Endothelial cell of umbilical vein (primary cell): Measurements from ENCODE around the gene SLC22A6. TPM values are rescaled to one million over a fixed set of nuclear protein-coding genes. Genes with fewer than 3 reads are reported as not detected.
"Not testable (repeated sequence)": the region's sequence is repeated elsewhere in the genome, so short reads cannot be mapped to it uniquely, and the experiment has no call there.

Experiments
- BruUV-seq: library from RNA; stranded (reverse); fragments of 400-500 nt; replicated peaks from 2 replicates; lab custom pipeline; 2021; lab: Mats Ljungman, UMichigan
- CTCF ChIA-PET: fragments of 300-600, 350-600 bp; sonication (Branson Sonifier 250); formaldehyde crosslinking; loops from one replicate; lab custom pipeline; 2021; ENCODE audit warnings: antibody characterized with exemption, inconsistent platforms; lab: Charles Lee
- POLR2A ChIA-PET: fragments of 300-600, 350-600 bp; sonication (Branson Sonifier 250); formaldehyde crosslinking; loops from one replicate; lab custom pipeline; 2021; ENCODE audit warnings: antibody characterized with exemption, inconsistent platforms; lab: Charles Lee
- DNase-seq: peaks from one replicate; pipeline ENCODE4 v3.0.0-alpha.2; 2011; ENCODE audit warnings: low read depth, low spot score
- FAIRE-seq: peaks from 2 replicates; lab custom pipeline; 2011; peaks lifted over from hg19 to GRCh38; lab: Jason Lieb, UNC
- H2AFZ ChIP-seq: 2 replicates; pipeline ENCODE4 v1.6.0; 2012; ENCODE audit warnings: low read depth, low read length, control low read depth, inconsistent platforms
- H3K27ac ChIP-seq: 2 replicates; pipeline ENCODE4 v1.5.1; 2011; ENCODE audit warnings: low read depth, mild to moderate bottlenecking, control low read depth, low read length, moderate library complexity; ENCODE audit not compliant: insufficient read depth
- H3K27me3 ChIP-seq, 2 experiments: 2 replicates each; pipeline versions ENCODE4 v1.6.0 to v1.6.1; 2011; ENCODE audit warnings: low read length in 2 of 2, mixed read lengths in 1 of 2; ENCODE audit not compliant: control insufficient read depth in 2 of 2, insufficient read depth in 2 of 2
- H3K36me3 ChIP-seq, 2 experiments: 2 replicates in 1 of 2; 3 replicates in 1 of 2; pipeline ENCODE4 v1.5.1; 2011; ENCODE audit warnings: low read length in 2 of 2, mild to moderate bottlenecking in 1 of 2, moderate library complexity in 1 of 2; ENCODE audit not compliant: control insufficient read depth in 2 of 2, insufficient read depth in 2 of 2; ENCODE audit errors: extremely low read depth in 1 of 2
- H3K4me1 ChIP-seq: 3 replicates; pipeline ENCODE4 v1.5.1; 2011; ENCODE audit warnings: mild to moderate bottlenecking, low read length; ENCODE audit not compliant: control insufficient read depth, insufficient read depth; ENCODE audit errors: extremely low read depth
- H3K4me2 ChIP-seq: 2 replicates; pipeline ENCODE4 v1.6.1; 2011; ENCODE audit warnings: low read length, control low read depth, mixed read lengths; ENCODE audit not compliant: insufficient read depth
- H3K4me3 ChIP-seq, 3 experiments: fragments of 200-600 bp in 1 of 3; sonication (generic), shearing (Covaris generic) in 1 of 3; replicated peaks in 1 of 3; 2 replicates each; pipeline ENCODE4 v1.5.1; 2011 to 2016; ENCODE audit warnings: control low read depth in 3 of 3, low read length in 3 of 3, mild to moderate bottlenecking in 2 of 3, inconsistent platforms in 1 of 3, low read depth in 1 of 3, moderate library complexity in 1 of 3; ENCODE audit not compliant: insufficient read depth in 1 of 3
- H3K79me2 ChIP-seq: 2 replicates; pipeline ENCODE4 v1.6.0; 2012; ENCODE audit warnings: low read length, inconsistent platforms; ENCODE audit not compliant: control insufficient read depth, insufficient read depth
- H3K9ac ChIP-seq: replicated peaks from 2 replicates; pipeline ENCODE3; 2011; ENCODE audit warnings: low read length, control low read depth; ENCODE audit not compliant: insufficient read depth; ENCODE audit errors: extremely low read depth
- H3K9me1 ChIP-seq: replicated peaks from 3 replicates; pipeline ENCODE4 v1.6.0; 2011; ENCODE audit warnings: mild to moderate bottlenecking, low read length; ENCODE audit not compliant: control insufficient read depth, insufficient read depth; ENCODE audit errors: extremely low read depth
- H3K9me3 ChIP-seq: replicated peaks from 2 replicates; pipeline ENCODE4 v1.5.1; 2012; ENCODE audit warnings: low read length, inconsistent platforms; ENCODE audit not compliant: control insufficient read depth, insufficient read depth
- H4K20me1 ChIP-seq: replicated peaks from 2 replicates; pipeline ENCODE3; 2011; ENCODE audit warnings: mild to moderate bottlenecking, low read length; ENCODE audit not compliant: control insufficient read depth, insufficient read depth; ENCODE audit errors: extremely low read depth
- EZH2 ChIP-seq: IDR thresholded peaks from 2 replicates; pipeline ENCODE4 v1.6.1; 2012; ENCODE audit warnings: borderline replicate concordance, low read depth, mild to moderate bottlenecking, moderate library complexity, low read length, inconsistent platforms; ENCODE audit not compliant: severe bottlenecking
- FOS ChIP-seq: IDR thresholded peaks from 2 replicates; pipeline ENCODE4 v1.6.1; 2011; ENCODE audit warnings: mild to moderate bottlenecking, low read length, moderate library complexity, borderline replicate concordance; ENCODE audit not compliant: insufficient read depth
- GATA2 ChIP-seq: IDR thresholded peaks from 2 replicates; pipeline ENCODE4 v1.7.0; 2011; ENCODE audit warnings: low read depth, mild to moderate bottlenecking, moderate library complexity, mixed read lengths, low read length; ENCODE audit not compliant: insufficient read length, insufficient read depth
- JUN ChIP-seq: IDR thresholded peaks from 2 replicates; pipeline ENCODE4 v1.6.1; 2011; ENCODE audit warnings: borderline replicate concordance, low read depth; ENCODE audit not compliant: insufficient read length, insufficient read depth
- MYC ChIP-seq: IDR thresholded peaks from one replicate; pipeline ENCODE4 v1.6.1; 2011; ENCODE audit warnings: mild to moderate bottlenecking, low read depth, low read length
- POLR2A ChIP-seq: IDR thresholded peaks from 2 replicates; pipeline ENCODE4 v1.6.1; 2012; ENCODE audit warnings: low read depth, mild to moderate bottlenecking, control low read depth, low read length
- POLR2AphosphoS5 ChIP-seq: IDR thresholded peaks from 2 replicates; pipeline ENCODE4 v1.6.1; 2012; ENCODE audit warnings: low read depth, mild to moderate bottlenecking, control low read depth, low read length, moderate library complexity; ENCODE audit not compliant: insufficient read depth
- dilution Hi-C: fragments of 300-500 bp; cut with MboI; formaldehyde crosslinking; loops from one replicate; pipeline ENCODE4 v1.15.0; 2019; ENCODE audit warnings: low sequenced_read_pairs; ENCODE audit not compliant: extremely low pct_ligation_motif_present
- intact Hi-C: fragments of 100-400 bp; cut with micrococcal nuclease; formaldehyde crosslinking; loops from one replicate; pipeline ENCODE4 v1.10.0; 2022
- polyA plus RNA-seq, 4 experiments: library from polyadenylated mRNA; depleted of rRNA in 3 of 4; stranded (reverse) in 3 of 4; unstranded in 1 of 4; fragments of >200 nt; gene quantifications; 2 replicates each; pipeline versions ENCODE4 v1.2.1 to v1.2.3, GENCODE V29; 2011 to 2012; ENCODE audit warnings: missing spikeins in 1 of 4
- total RNA-seq: library from RNA; stranded (reverse); gene quantifications from 2 replicates; pipeline ENCODE4 v1.2.3, GENCODE V29; 2021
- TF ChIP-seq, protein P1 (sequence below): IDR thresholded peaks from 2 replicates; pipeline ENCODE4 v1.6.1; 2011; ENCODE audit not compliant: insufficient read depth, insufficient read length
- TF ChIP-seq, protein P2 (sequence below), 2 donors: IDR thresholded peaks; 1 replicate in 1 of 2; 2 replicates in 1 of 2; pipeline ENCODE4 v1.5.1; 2011; ENCODE audit warnings: low read length in 2 of 2, mild to moderate bottlenecking in 2 of 2, moderate library complexity in 2 of 2, control low read depth in 1 of 2, inconsistent platforms in 1 of 2, low read depth in 1 of 2; ENCODE audit not compliant: insufficient read depth in 1 of 2; ENCODE audit errors: extremely low read depth in 1 of 2

The SLC22A6 gene
- total and polyA plus RNA-seq, 2 donors (not counting 3 experiments of a cell fraction or from before 2014, with no cell fraction given) = not detected

DNA sequence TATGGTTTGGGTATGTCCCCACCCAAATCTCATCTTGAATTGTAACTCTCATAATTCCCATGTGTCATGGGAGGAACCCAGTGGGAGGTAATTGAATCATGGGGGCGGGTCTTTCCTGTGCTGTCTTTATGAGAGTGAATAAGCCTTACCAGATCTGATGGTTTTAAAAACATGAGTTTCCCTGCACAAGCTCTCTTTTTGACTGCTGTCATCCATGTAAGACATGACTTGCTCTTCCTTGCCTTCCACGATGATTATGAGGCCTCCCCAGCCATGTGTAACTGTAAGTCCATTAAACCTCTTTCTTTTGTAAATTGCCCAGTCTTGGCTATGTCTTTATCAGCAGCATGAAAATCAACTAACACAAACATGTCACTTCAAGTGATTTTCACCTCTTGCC is 47.2 kb downstream of the SLC22A6 start:
- FAIRE-seq, intact Hi-C loops: not testable (repeated sequence)
- CTCF ChIA-PET = interaction anchor here (0.6 to 1.5 kb wide), 3 partner anchors 15 to 124 kb away, joined by 3 to 4 read pairs (median 3); no protein-coding TSS in a partner anchor

DNA sequence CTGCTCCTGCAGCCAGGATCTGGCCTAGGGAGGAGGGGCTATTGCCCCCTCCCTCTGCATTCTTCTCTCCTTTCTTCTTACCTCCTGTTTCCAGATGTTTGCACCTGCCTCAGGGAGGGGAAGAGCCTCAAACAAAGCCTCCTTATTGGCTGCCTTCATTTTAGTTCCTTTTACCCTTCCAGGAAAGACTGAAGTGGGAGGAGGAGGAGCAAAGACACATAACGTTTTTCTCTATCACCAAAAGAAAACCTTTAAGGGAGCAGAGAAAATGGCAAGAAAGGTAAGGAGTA is 50.3 kb downstream of the SLC22A6 start:
- no TSS peak for BruUV-seq
- Histone ChIP-seq H3K36me3 (no peaks in the 10 kb centered on the region), H3K4me2 (no peak overlapping the region), H3K27ac (no peak overlapping the region), H4K20me1 (no peaks in the 10 kb centered on the region), H3K9ac (no peak overlapping the region), H3K9me3 (no peaks in the 10 kb centered on the region), H3K9me1 (no peaks in the 10 kb centered on the region), H3K4me1 (no peaks in the 10 kb centered on the region), H3K4me3 (no peak overlapping the region), H3K27me3 (peaks cover 0 to 2% of the 10 kb centered on the region in 2 experiments), H2AFZ (no peak overlapping the region), H3K79me2 (no peaks in the 10 kb centered on the region)
- no peak for DNase-seq
- no peak for FAIRE-seq
- POLR2A ChIA-PET = no interaction called here
- CTCF ChIA-PET = no interaction called here
- dilution Hi-C loops = no loop called here
- TF ChIP-seq MYC (no peak), EZH2 (no peak), GATA2 (no peak), POLR2AphosphoS5 (no peak), JUN (no peak), FOS (no peak), POLR2A (no peak)
- TF ChIP-seq, protein P1, sequence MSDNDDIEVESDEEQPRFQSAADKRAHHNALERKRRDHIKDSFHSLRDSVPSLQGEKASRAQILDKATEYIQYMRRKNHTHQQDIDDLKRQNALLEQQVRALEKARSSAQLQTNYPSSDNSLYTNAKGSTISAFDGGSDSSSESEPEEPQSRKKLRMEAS = no peak
- TF ChIP-seq, protein P2, sequence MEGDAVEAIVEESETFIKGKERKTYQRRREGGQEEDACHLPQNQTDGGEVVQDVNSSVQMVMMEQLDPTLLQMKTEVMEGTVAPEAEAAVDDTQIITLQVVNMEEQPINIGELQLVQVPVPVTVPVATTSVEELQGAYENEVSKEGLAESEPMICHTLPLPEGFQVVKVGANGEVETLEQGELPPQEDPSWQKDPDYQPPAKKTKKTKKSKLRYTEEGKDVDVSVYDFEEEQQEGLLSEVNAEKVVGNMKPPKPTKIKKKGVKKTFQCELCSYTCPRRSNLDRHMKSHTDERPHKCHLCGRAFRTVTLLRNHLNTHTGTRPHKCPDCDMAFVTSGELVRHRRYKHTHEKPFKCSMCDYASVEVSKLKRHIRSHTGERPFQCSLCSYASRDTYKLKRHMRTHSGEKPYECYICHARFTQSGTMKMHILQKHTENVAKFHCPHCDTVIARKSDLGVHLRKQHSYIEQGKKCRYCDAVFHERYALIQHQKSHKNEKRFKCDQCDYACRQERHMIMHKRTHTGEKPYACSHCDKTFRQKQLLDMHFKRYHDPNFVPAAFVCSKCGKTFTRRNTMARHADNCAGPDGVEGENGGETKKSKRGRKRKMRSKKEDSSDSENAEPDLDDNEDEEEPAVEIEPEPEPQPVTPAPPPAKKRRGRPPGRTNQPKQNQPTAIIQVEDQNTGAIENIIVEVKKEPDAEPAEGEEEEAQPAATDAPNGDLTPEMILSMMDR (IDR thresholded peaks at IDR 0.05; ENCODE audit: extremely low read depth in 1 of 2, insufficient read depth in 1 of 2, low read depth in 1 of 2, low read length in 2 of 2) = no peak
- intact Hi-C loops = no loop called here

More for the DNA sequence above, 47.2 kb downstream of the SLC22A6 start:
- H3K79me2 ChIP-seq, H3K9me3 ChIP-seq, DNase-seq, POLR2A ChIA-PET, H3K4me1 ChIP-seq, H3K4me3 ChIP-seq, H4K20me1 ChIP-seq, H3K27ac ChIP-seq, BruUV-seq, H2AFZ ChIP-seq, dilution Hi-C loops, H3K9me1 ChIP-seq, H3K36me3 ChIP-seq, H3K4me2 ChIP-seq, H3K9ac ChIP-seq, H3K27me3 ChIP-seq: not testable (repeated sequence)
